HL-60 (cell line): Measurements from ENCODE around the gene KLK12.

Experiments used
- DNase-seq, 2 experiments: peaks; one replicate each; pipeline ENCODE4 v3.0.0-alpha.2; 2010 to 2020; ENCODE audit warnings: low read depth in 1 of 2, low spot score in 1 of 2
- H3K27ac ChIP-seq: fragments of 250-450 bp; sonication (Bioruptor Pico); replicated peaks from 2 replicates; pipeline ENCODE4 v1.5.1; 2020; ENCODE audit warnings: mild to moderate bottlenecking, moderate library complexity
- H3K27me3 ChIP-seq: fragments of 250-450 bp; sonication (Bioruptor Pico); 2 replicates; pipeline ENCODE4 v1.5.1; 2021; ENCODE audit warnings: mild to moderate bottlenecking, moderate library complexity; ENCODE audit not compliant: insufficient read depth, poor library complexity, severe bottlenecking
- H3K4me3 ChIP-seq: replicated peaks from 2 replicates; pipeline ENCODE4 v1.5.1; 2011; ENCODE audit warnings: mild to moderate bottlenecking, control low read depth, low read length; ENCODE audit not compliant: insufficient read depth
- CTCF ChIP-seq: IDR thresholded peaks from one replicate; pipeline ENCODE4 v1.5.1; 2011; ENCODE audit warnings: low read length, control low read depth, inconsistent platforms; ENCODE audit not compliant: insufficient read depth
- GABPA ChIP-seq: IDR thresholded peaks from 2 replicates; pipeline ENCODE4 v1.6.1; 2012; ENCODE audit warnings: low read depth
- POLR2AphosphoS5 ChIP-seq: IDR thresholded peaks from 2 replicates; pipeline ENCODE4 v1.6.1; 2012; ENCODE audit warnings: low read depth
- REST ChIP-seq: IDR thresholded peaks from 2 replicates; pipeline ENCODE4 v1.6.1; 2012; ENCODE audit warnings: low read depth; ENCODE audit not compliant: insufficient replicate concordance
- SPI1 ChIP-seq: IDR thresholded peaks from 2 replicates; pipeline ENCODE4 v1.6.1; 2012; ENCODE audit warnings: low read depth, mild to moderate bottlenecking, borderline replicate concordance

KLK12 gene

GRCh38 chr19:51066393-51067186 lies 31.8 kb upstream of the KLK12 start:
- peaks cover 17% of the 10 kb centered on the region for H3K27me3 ChIP-seq
- H3K4me3 ChIP-seq, result no peak overlapping the region
- TF ChIP-seq CTCF, result no peak
- TF ChIP-seq GABPA, result no peak
- no peak for TF ChIP-seq POLR2AphosphoS5
- no peak for TF ChIP-seq REST
- no peak for TF ChIP-seq SPI1
- no peak overlapping the region for H3K27ac ChIP-seq
- DNase-seq, result no peak

GRCh38 chr19:51065221-51065960 lies 30.6 kb upstream of the KLK12 start:
- no peak for DNase-seq
- Histone ChIP-seq H3K27ac (no peak overlapping the region), H3K27me3 (peaks cover 17% of the 10 kb centered on the region), H3K4me3 (no peak overlapping the region)
- no peak for TF ChIP-seq REST
- TF ChIP-seq GABPA, result no peak
- no peak for TF ChIP-seq POLR2AphosphoS5
- no peak for TF ChIP-seq CTCF
- no peak for TF ChIP-seq SPI1

- DNase-seq, result no peak
- Histone ChIP-seq H3K4me3 (no peak within 1 kb of the TSS), H3K27me3 (peaks cover 17% of the 10 kb centered on the region)
Measured at GRCh38 chr19:51064534-51065220, 29.9 kb upstream of the KLK12 start, which contains the start of gene KLK13. Gene KLK13, minus strand, starts transcription at chr19:51065092. Its CDS starts 25 bp downstream, at chr19:51065067.

More at GRCh38 chr19:51064534-51065220, 29.9 kb upstream of the KLK12 start, which contains the start of gene KLK13:
- no peak for TF ChIP-seq REST
- TF ChIP-seq CTCF, result no peak
- TF ChIP-seq POLR2AphosphoS5, result no peak
- no peak for TF ChIP-seq GABPA
- TF ChIP-seq SPI1, result no peak
- H3K27ac ChIP-seq, result no peak within 1 kb of the TSS
